ENCODE data around the gene OR7A17. TPM values are rescaled to one million over a fixed set of nuclear protein-coding genes. Genes with fewer than 3 reads are reported as not detected.

Gene OR7A17
- total RNA-seq, 3 donors from 2014 or later (not counting 1 experiment from before 2014, with no cell fraction given) = not detected

DNA sequence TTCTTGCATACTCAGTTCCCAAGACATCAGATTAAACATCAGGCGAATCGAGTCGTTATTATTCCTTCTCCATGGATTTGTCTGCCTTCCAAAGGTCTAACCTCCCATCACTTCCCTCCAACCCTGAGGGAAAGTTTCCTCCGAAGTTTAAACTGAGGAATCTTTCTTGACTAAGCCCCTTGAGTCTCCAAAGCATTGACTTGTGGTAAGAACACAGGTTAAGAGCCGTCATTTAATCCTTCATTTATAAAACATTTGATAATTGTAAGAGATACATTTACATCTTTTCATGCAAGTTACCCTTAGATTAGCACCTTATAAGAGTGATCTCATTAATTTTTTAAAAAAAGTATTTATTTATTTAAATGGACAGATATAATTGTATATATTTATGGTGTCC is 37.1 kb downstream of the OR7A17 start, which contains the start of gene OR7A10:
TSS of gene OR7A10 (minus strand) at position 101 of the 400 bp plus-strand sequence. CDS start 7,045 bp downstream, outside the sequence.
- intact Hi-C loops (cut with micrococcal nuclease) = no loop called here
- no peaks in the 10 kb centered on the region for H3K4me1 Mint-ChIP-seq
- peaks cover 27 to 34% of the 10 kb centered on the region in 2 donors for H3K27me3 Mint-ChIP-seq (ENCODE audit: low read depth in 2 of 2)
- H3K27ac Mint-ChIP-seq = no peak within 1 kb of the TSS
- no peak within 1 kb of the TSS for H3K27ac ChIP-seq (ENCODE audit: low read length)
- H3K4me3 Mint-ChIP-seq = no peak within 1 kb of the TSS
- no peak for DNase-seq
- no peaks in the 10 kb centered on the region for H3K36me3 ChIP-seq (ENCODE audit: control insufficient read depth, insufficient read depth, low read length)
- no peaks in the 10 kb centered on the region for H3K4me1 ChIP-seq (ENCODE audit: control insufficient read depth, insufficient read depth, low read length)
- TF ChIP-seq, protein P1, sequence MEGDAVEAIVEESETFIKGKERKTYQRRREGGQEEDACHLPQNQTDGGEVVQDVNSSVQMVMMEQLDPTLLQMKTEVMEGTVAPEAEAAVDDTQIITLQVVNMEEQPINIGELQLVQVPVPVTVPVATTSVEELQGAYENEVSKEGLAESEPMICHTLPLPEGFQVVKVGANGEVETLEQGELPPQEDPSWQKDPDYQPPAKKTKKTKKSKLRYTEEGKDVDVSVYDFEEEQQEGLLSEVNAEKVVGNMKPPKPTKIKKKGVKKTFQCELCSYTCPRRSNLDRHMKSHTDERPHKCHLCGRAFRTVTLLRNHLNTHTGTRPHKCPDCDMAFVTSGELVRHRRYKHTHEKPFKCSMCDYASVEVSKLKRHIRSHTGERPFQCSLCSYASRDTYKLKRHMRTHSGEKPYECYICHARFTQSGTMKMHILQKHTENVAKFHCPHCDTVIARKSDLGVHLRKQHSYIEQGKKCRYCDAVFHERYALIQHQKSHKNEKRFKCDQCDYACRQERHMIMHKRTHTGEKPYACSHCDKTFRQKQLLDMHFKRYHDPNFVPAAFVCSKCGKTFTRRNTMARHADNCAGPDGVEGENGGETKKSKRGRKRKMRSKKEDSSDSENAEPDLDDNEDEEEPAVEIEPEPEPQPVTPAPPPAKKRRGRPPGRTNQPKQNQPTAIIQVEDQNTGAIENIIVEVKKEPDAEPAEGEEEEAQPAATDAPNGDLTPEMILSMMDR (IDR thresholded peaks at IDR 0.05) = no peak
- 93% methylated on average over 4 of the region's 5 CpGs for WGBS (ENCODE audit: insufficient coverage)
- no peaks in the 10 kb centered on the region for H3K27me3 ChIP-seq (ENCODE audit: control insufficient read depth, insufficient read depth, low read length)
- H3K9me3 ChIP-seq (ENCODE audit: control insufficient read depth, insufficient read depth, low read length) = no peaks in the 10 kb centered on the region
- H3K4me3 ChIP-seq (ENCODE audit: low read length) = no peak within 1 kb of the TSS
- no peak for ATAC-seq
- no peaks in the 10 kb centered on the region for H3K9me3 Mint-ChIP-seq
- no peaks in the 10 kb centered on the region for H3K36me3 Mint-ChIP-seq

DNA sequence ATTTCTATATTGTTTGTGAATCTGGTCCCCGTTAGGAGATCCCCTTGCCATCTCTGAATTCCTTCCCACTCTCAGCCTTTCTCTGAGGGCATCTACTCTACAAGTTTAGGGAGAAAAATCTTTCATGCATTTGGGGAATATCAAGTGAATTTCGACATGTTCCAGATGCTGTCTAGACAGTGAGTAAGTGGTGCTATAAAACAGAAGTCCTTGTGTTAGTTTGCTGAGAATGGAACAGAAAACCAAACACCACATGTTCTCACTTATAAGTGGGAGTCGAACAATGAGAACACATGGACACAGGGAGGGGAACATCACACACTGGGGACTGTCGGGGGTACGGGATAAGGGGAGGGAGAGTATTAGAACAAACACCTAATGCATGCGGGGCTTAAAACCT is 42.4 kb downstream of the OR7A17 start:
- no peak for ATAC-seq
- H3K27ac Mint-ChIP-seq = no peak overlapping the region
- TF ChIP-seq, protein P1 (IDR thresholded peaks at IDR 0.05) = no peak
- H3K36me3 ChIP-seq (ENCODE audit: control insufficient read depth, insufficient read depth, low read length) = no peaks in the 10 kb centered on the region
- H3K9me3 Mint-ChIP-seq = no peaks in the 10 kb centered on the region
- H3K27me3 ChIP-seq (ENCODE audit: control insufficient read depth, insufficient read depth, low read length) = no peaks in the 10 kb centered on the region
- H3K27me3 Mint-ChIP-seq (ENCODE audit: low read depth in 2 of 2) = peaks cover 17 to 21% of the 10 kb centered on the region in 2 donors
- H3K4me3 Mint-ChIP-seq = no peak overlapping the region
- intact Hi-C loops (cut with micrococcal nuclease) = no loop called here
- H3K27ac ChIP-seq (ENCODE audit: low read length) = no peak overlapping the region
- H3K36me3 Mint-ChIP-seq = no peaks in the 10 kb centered on the region
- no peak overlapping the region for H3K4me3 ChIP-seq (ENCODE audit: low read length)
- H3K9me3 ChIP-seq (ENCODE audit: control insufficient read depth, insufficient read depth, low read length) = no peaks in the 10 kb centered on the region
- DNase-seq = no peak
- H3K4me1 Mint-ChIP-seq = no peaks in the 10 kb centered on the region
- H3K4me1 ChIP-seq (ENCODE audit: control insufficient read depth, insufficient read depth, low read length) = no peaks in the 10 kb centered on the region
- 88% methylated on average over 5 of the region's 6 CpGs for WGBS (ENCODE audit: insufficient coverage)

DNA sequence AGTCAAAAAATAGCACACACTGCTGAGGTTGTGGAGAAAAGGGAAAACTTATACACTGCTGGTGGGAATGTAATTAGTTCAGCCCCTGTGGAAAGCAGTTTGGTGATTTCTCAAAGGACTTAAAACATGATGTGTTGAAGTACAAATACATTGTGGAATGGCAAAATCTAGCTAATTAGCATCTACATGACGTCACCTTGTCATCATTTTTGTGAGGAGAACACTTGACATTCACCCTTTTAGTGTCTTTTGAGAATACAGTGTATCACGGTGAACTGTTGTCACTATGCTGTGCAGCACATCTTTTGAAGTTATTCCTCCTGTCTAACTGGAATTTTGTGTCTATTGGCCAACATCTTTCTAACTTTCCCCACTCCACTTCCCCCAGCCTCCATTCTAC is 42.8 kb downstream of the OR7A17 start:
- Histone ChIP-seq H3K36me3 (ENCODE audit: control insufficient read depth, insufficient read depth, low read length) (no peaks in the 10 kb centered on the region), H3K4me3 (ENCODE audit: low read length) (no peak overlapping the region), H3K27ac (ENCODE audit: low read length) (no peak overlapping the region), H3K9me3 (ENCODE audit: control insufficient read depth, insufficient read depth, low read length) (no peaks in the 10 kb centered on the region), H3K4me1 (ENCODE audit: control insufficient read depth, insufficient read depth, low read length) (no peaks in the 10 kb centered on the region), H3K27me3 (ENCODE audit: control insufficient read depth, insufficient read depth, low read length) (no peaks in the 10 kb centered on the region)
- TF ChIP-seq, protein P1 (IDR thresholded peaks at IDR 0.05) = no peak
- intact Hi-C loops (cut with micrococcal nuclease) = no loop called here
- no peaks in the 10 kb centered on the region for H3K4me1 Mint-ChIP-seq
- no peaks in the 10 kb centered on the region for H3K36me3 Mint-ChIP-seq
- no peak for ATAC-seq
- 91% methylated on average over 2 of the region's 2 CpGs for WGBS (ENCODE audit: insufficient coverage)
- no peak overlapping the region for H3K4me3 Mint-ChIP-seq
- H3K27ac Mint-ChIP-seq = no peak overlapping the region
- DNase-seq = no peak
- no peaks in the 10 kb centered on the region for H3K9me3 Mint-ChIP-seq
- peaks cover 16% of the 10 kb centered on the region in 2 donors for H3K27me3 Mint-ChIP-seq (ENCODE audit: low read depth in 2 of 2)

DNA sequence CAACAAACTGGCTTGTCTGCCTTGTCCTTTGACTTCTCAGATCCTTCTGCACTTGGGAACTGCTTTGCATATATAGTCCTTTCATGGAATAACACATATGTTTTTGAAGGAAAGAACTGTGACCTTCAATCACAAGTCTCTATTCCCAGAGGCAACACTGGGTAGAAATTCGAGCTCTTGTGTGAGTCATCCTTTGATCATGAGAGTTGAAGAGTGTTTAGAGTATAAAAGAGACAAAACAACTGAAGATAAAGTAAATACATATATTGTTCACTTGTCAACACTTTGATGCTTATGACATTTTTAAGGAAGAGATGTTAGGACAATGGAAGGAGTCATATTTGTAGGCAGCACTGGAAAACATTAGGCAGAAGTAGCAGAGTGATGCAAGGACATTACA is 45.7 kb downstream of the OR7A17 start:
- H3K4me3 Mint-ChIP-seq = no peak overlapping the region
- peaks cover 14% of the 10 kb centered on the region in 2 donors for H3K27me3 Mint-ChIP-seq (ENCODE audit: low read depth in 2 of 2)
- DNase-seq (no peak), ATAC-seq (no peak)
- no peaks in the 10 kb centered on the region for H3K4me1 ChIP-seq (ENCODE audit: control insufficient read depth, insufficient read depth, low read length)
- no peaks in the 10 kb centered on the region for H3K9me3 ChIP-seq (ENCODE audit: control insufficient read depth, insufficient read depth, low read length)
- TF ChIP-seq, protein P1 (IDR thresholded peaks at IDR 0.05) = no peak
- no peaks in the 10 kb centered on the region for H3K36me3 Mint-ChIP-seq
- no peaks in the 10 kb centered on the region for H3K4me1 Mint-ChIP-seq
- no peak overlapping the region for H3K27ac Mint-ChIP-seq
- H3K9me3 Mint-ChIP-seq = no peaks in the 10 kb centered on the region
- WGBS (ENCODE audit: insufficient coverage) = 20% methylated on average over 1 of the region's 1 CpG
- H3K4me3 ChIP-seq (ENCODE audit: low read length) = no peak overlapping the region
- intact Hi-C loops (cut with micrococcal nuclease) = no loop called here
- no peak overlapping the region for H3K27ac ChIP-seq (ENCODE audit: low read length)
- H3K36me3 ChIP-seq (ENCODE audit: control insufficient read depth, insufficient read depth, low read length) = no peaks in the 10 kb centered on the region
- no peaks in the 10 kb centered on the region for H3K27me3 ChIP-seq (ENCODE audit: control insufficient read depth, insufficient read depth, low read length)

Measured in natural killer cell (primary cell).